HepG2 (cell line): ENCODE measurements around the gene RINL. TPM values are rescaled to one million over a fixed set of nuclear protein-coding genes. Genes with fewer than 3 reads are reported as not detected.

Experiments used
- JUND ChIP-seq: sonication (generic); formaldehyde crosslinking; IDR thresholded peaks from 2 replicates; pipeline ENCODE4 v1.8.0; 2022; ENCODE audit warnings: mild to moderate bottlenecking, missing genetic modification reagents
- PPARG ChIP-seq: conservative IDR thresholded peaks from 2 replicates; pipeline ENCODE4 v1.6.1; 2016; ENCODE audit warnings: missing biosample characterization, missing genetic modification reagents
- ZNF256 ChIP-seq: sonication (generic); formaldehyde crosslinking; conservative IDR thresholded peaks from 2 replicates; pipeline ENCODE4 v1.4.0; 2020; ENCODE audit warnings: missing genetic modification reagents
- ZNF850 ChIP-seq: sonication (generic); formaldehyde crosslinking; conservative IDR thresholded peaks from 2 replicates; pipeline ENCODE4 v1.9.0; 2021; ENCODE audit warnings: mild to moderate bottlenecking, missing genetic modification reagents
- polyA plus RNA-seq, 8 experiments: library from polyadenylated mRNA; depleted of rRNA in 3 of 8; stranded (reverse) in 7 of 8; unstranded in 1 of 8; fragments of >200 nt; fragmentation: Illumina TruSeq in 4 of 8; extraction: Trizol in 4 of 8; gene quantifications; 2 replicates each; pipeline versions ENCODE4 v1.2.1 to v1.2.3, GENCODE V29; 2011 to 2016; ENCODE audit warnings: low read depth in 4 of 8, missing spikeins in 1 of 8, mixed read lengths in 1 of 8; ENCODE audit not compliant: insufficient read depth in 1 of 8
- total RNA-seq, 5 experiments: library from RNA; depleted of rRNA; stranded (reverse); fragments of >200 nt; fragmentation: Illumina TruSeq; extraction: Trizol; gene quantifications; 2 replicates each; pipeline ENCODE4 v1.2.3, GENCODE V29; 2016; ENCODE audit warnings: low read depth in 1 of 5
- TF ChIP-seq, protein P1 (sequence below), 2 experiments: sonication (generic) in 1 of 2; formaldehyde crosslinking in 1 of 2; IDR thresholded peaks; 2 replicates each; pipeline versions ENCODE4 v1.4.0 to v1.6.1; 2016 to 2020; ENCODE audit warnings: borderline replicate concordance in 1 of 2, low read depth in 1 of 2, mild to moderate bottlenecking in 1 of 2, missing genetic modification reagents in 1 of 2
- TF ChIP-seq, protein P2 (sequence below): sonication (generic); formaldehyde crosslinking; IDR thresholded peaks from 2 replicates; pipeline ENCODE4 v1.4.0; 2020; ENCODE audit warnings: mild to moderate bottlenecking, missing genetic modification reagents

Gene RINL
- total and polyA plus RNA-seq, 2 of the 13 experiments (the other 11 are each of a cell fraction or from before 2014, with no cell fraction given), result 11.4 to 18.0 TPM

DNA sequence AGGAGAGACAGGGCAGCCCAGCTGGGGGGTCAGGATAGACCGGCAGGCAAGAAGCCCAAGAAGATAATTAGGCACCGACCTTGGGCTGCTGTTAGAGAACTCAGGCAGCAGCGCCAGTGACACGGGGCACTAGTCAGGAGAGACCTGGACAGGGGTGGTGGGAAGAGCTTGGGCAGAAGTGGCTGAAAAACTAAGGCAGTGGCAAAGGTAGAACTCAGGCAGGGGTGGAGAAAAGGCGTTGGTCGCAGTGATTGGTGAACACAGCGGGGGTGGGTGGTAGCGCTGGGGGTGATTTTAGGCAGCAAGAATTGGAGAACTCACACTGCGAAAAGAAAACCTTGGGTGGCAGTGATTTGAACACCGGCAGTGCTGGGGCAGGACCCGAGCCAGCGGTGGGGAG lies 29.6 kb upstream of the RINL start (continued):
- TF ChIP-seq, protein P1, sequence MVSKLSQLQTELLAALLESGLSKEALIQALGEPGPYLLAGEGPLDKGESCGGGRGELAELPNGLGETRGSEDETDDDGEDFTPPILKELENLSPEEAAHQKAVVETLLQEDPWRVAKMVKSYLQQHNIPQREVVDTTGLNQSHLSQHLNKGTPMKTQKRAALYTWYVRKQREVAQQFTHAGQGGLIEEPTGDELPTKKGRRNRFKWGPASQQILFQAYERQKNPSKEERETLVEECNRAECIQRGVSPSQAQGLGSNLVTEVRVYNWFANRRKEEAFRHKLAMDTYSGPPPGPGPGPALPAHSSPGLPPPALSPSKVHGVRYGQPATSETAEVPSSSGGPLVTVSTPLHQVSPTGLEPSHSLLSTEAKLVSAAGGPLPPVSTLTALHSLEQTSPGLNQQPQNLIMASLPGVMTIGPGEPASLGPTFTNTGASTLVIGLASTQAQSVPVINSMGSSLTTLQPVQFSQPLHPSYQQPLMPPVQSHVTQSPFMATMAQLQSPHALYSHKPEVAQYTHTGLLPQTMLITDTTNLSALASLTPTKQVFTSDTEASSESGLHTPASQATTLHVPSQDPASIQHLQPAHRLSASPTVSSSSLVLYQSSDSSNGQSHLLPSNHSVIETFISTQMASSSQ (IDR thresholded peaks at IDR 0.05; ENCODE audit: low read depth), result no peak
- TF ChIP-seq, protein P1 (CRISPR knock-in tag; IDR thresholded peaks at IDR 0.05; ENCODE audit: borderline replicate concordance), result no peak
- TF ChIP-seq PPARG (CRISPR knock-in tag) (no peak), JUND (CRISPR knock-in tag) (no peak), ZNF256 (CRISPR knock-in tag) (no peak), ZNF850 (CRISPR knock-in tag) (no peak)
- TF ChIP-seq, protein P2, sequence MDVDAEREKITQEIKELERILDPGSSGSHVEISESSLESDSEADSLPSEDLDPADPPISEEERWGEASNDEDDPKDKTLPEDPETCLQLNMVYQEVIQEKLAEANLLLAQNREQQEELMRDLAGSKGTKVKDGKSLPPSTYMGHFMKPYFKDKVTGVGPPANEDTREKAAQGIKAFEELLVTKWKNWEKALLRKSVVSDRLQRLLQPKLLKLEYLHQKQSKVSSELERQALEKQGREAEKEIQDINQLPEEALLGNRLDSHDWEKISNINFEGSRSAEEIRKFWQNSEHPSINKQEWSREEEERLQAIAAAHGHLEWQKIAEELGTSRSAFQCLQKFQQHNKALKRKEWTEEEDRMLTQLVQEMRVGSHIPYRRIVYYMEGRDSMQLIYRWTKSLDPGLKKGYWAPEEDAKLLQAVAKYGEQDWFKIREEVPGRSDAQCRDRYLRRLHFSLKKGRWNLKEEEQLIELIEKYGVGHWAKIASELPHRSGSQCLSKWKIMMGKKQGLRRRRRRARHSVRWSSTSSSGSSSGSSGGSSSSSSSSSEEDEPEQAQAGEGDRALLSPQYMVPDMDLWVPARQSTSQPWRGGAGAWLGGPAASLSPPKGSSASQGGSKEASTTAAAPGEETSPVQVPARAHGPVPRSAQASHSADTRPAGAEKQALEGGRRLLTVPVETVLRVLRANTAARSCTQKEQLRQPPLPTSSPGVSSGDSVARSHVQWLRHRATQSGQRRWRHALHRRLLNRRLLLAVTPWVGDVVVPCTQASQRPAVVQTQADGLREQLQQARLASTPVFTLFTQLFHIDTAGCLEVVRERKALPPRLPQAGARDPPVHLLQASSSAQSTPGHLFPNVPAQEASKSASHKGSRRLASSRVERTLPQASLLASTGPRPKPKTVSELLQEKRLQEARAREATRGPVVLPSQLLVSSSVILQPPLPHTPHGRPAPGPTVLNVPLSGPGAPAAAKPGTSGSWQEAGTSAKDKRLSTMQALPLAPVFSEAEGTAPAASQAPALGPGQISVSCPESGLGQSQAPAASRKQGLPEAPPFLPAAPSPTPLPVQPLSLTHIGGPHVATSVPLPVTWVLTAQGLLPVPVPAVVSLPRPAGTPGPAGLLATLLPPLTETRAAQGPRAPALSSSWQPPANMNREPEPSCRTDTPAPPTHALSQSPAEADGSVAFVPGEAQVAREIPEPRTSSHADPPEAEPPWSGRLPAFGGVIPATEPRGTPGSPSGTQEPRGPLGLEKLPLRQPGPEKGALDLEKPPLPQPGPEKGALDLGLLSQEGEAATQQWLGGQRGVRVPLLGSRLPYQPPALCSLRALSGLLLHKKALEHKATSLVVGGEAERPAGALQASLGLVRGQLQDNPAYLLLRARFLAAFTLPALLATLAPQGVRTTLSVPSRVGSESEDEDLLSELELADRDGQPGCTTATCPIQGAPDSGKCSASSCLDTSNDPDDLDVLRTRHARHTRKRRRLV, result no peak
